HG03095 (cell line): ENCODE data around the gene C22orf39.
A peak's percentile ranks its signal among the peaks of the same experiment; 100 is the strongest.

ENCODE experiments used
- ATAC-seq: cut with Tn5 transposase; IDR thresholded peaks from one replicate; pipeline ENCODE4 v1.9.1; 2021; ENCODE audit warnings: moderate library complexity; ENCODE audit not compliant: unreplicated experiment

C22orf39 gene

GRCh38 chr22:19431649-19432132 is 15.8 kb downstream of the C22orf39 start, which contains the start of gene HIRA:
HIRA (minus strand) TSS chr22:19431733; CDS start chr22:19431476, 257 bp downstream.
- peak; percentile 30 for ATAC-seq

- peak; percentile 13 for ATAC-seq
Measured at GRCh38 chr22:19430890-19431541, 16.5 kb downstream of the C22orf39 start.

GRCh38 chr22:19429950-19430889 is 17.3 kb downstream of the C22orf39 start:
- ATAC-seq: no peak

GRCh38 chr22:19424186-19424500 is 23.4 kb downstream of the C22orf39 start:
- no peak for ATAC-seq

- ATAC-seq: no peak
Measured at GRCh38 chr22:19422440-19423301, 24.8 kb downstream of the C22orf39 start.

GRCh38 chr22:19420321-19420720 is 27.2 kb downstream of the C22orf39 start:
- no peak for ATAC-seq

GRCh38 chr22:19419464-19420178 is 27.9 kb downstream of the C22orf39 start:
- no peak for ATAC-seq

GRCh38 chr22:19419086-19419463 is 28.4 kb downstream of the C22orf39 start:
- ATAC-seq: no peak

GRCh38 chr22:19412923-19413322 is 34.6 kb downstream of the C22orf39 start:
- no peak for ATAC-seq

GRCh38 chr22:19412478-19412877 is 35.0 kb downstream of the C22orf39 start:
- ATAC-seq: no peak

- no peak for ATAC-seq
Measured at GRCh38 chr22:19411690-19412045, 35.8 kb downstream of the C22orf39 start.

- no peak for ATAC-seq
Measured at GRCh38 chr22:19410941-19411689, 36.4 kb downstream of the C22orf39 start.

- ATAC-seq: no peak
Measured at GRCh38 chr22:19407649-19408606, 39.6 kb downstream of the C22orf39 start.

- ATAC-seq: no peak
Measured at GRCh38 chr22:19406846-19407245, 40.7 kb downstream of the C22orf39 start.

- ATAC-seq: no peak
Measured at GRCh38 chr22:19406281-19406811, 41.2 kb downstream of the C22orf39 start.

- ATAC-seq: no peak
Measured at GRCh38 chr22:19405652-19406051, 41.9 kb downstream of the C22orf39 start.

- no peak for ATAC-seq
Measured at GRCh38 chr22:19405133-19405532, 42.4 kb downstream of the C22orf39 start.

GRCh38 chr22:19404676-19405075 is 42.8 kb downstream of the C22orf39 start:
- no peak for ATAC-seq
